ENCODE data around the gene EPN1.
A peak's percentile ranks its signal among the peaks of the same experiment; 100 is the strongest.

EPN1 gene

GRCh38 chr19:55672418-55672817 lies 2.6 kb upstream of the EPN1 start:
- no peak overlapping the region for H3K4me3 ChIP-seq (replicated peaks in 1 of 2; ENCODE audit: low read depth in 2 of 2, low read length in 2 of 2)
- DNase-seq (ENCODE audit: low read depth in 2 of 2), result peak in 1 of 2 donors; percentile 57
- no peak for TF ChIP-seq CTCF (IDR thresholded peaks at IDR 0.05; ENCODE audit: low read depth, low read length)

GRCh38 chr19:55673465-55673864 lies 1.6 kb upstream of the EPN1 start:
- no peak for DNase-seq (ENCODE audit: low read depth in 2 of 2)
- no peak overlapping the region for H3K4me3 ChIP-seq (replicated peaks in 1 of 2; ENCODE audit: low read depth in 2 of 2, low read length in 2 of 2)
- no peak for TF ChIP-seq CTCF (IDR thresholded peaks at IDR 0.05; ENCODE audit: low read depth, low read length)

GRCh38 chr19:55673889-55674288 lies 1.1 kb upstream of the EPN1 start:
- H3K4me3 ChIP-seq (replicated peaks in 1 of 2; ENCODE audit: low read depth in 2 of 2, low read length in 2 of 2), result no peak overlapping the region
- TF ChIP-seq CTCF (IDR thresholded peaks at IDR 0.05; ENCODE audit: low read depth, low read length), result no peak
- no peak for DNase-seq (ENCODE audit: low read depth in 2 of 2)

GRCh38 chr19:55674459-55674840 lies 576 bp upstream of the EPN1 start:
- TF ChIP-seq CTCF (IDR thresholded peaks at IDR 0.05; ENCODE audit: low read depth, low read length), result no peak

GRCh38 chr19:55675661-55676354 lies 782 bp downstream of the EPN1 start:
- H3K4me3 ChIP-seq (replicated peaks in 1 of 2; ENCODE audit: low read depth in 2 of 2, low read length in 2 of 2), result peak overlapping the region; percentile 81 to 83
- no peak for TF ChIP-seq CTCF (IDR thresholded peaks at IDR 0.05; ENCODE audit: low read depth, low read length)
- DNase-seq (ENCODE audit: low read depth in 2 of 2), result no peak

More at GRCh38 chr19:55674459-55674840, 576 bp upstream of the EPN1 start:
- H3K4me3 ChIP-seq (replicated peaks in 1 of 2; ENCODE audit: low read depth in 2 of 2, low read length in 2 of 2), result peak overlapping the region; percentile 81 to 83
- no peak for DNase-seq (ENCODE audit: low read depth in 2 of 2)

GRCh38 chr19:55676383-55676782 lies 1.4 kb downstream of the EPN1 start:
- TF ChIP-seq CTCF (IDR thresholded peaks at IDR 0.05; ENCODE audit: low read depth, low read length), result peak; percentile 23
- H3K4me3 ChIP-seq (replicated peaks in 1 of 2; ENCODE audit: low read depth in 2 of 2, low read length in 2 of 2), result peak overlapping the region in 1 of 2 donors; percentile 83
- DNase-seq (ENCODE audit: low read depth in 2 of 2), result peak; percentile 32 to 39
